ENCODE results near the gene RBAK. TPM values are rescaled to one million over a fixed set of nuclear protein-coding genes. Genes with fewer than 3 reads are reported as not detected.
"Not testable (repeated sequence)": the region's sequence is repeated elsewhere in the genome, so short reads cannot be mapped to it uniquely, and the experiment has no call there.

The RBAK gene
- total RNA-seq, result 10 to 100 TPM; 22.8 to 23.9 TPM
- polyA plus RNA-seq, result 1 to 10 TPM; 3.2 to 3.5 (median 3.3) TPM
- 28.5 to 85.5 (median 48.2) reads per million in 6 experiments for total RNA-seq

- ATAC-seq, result peak; percentile 98 to 99
- Mint-ChIP-seq H3K27ac (peak within 1 kb of the TSS; percentile 88 to 97 (median 95)), H3K36me3 (peaks cover 7 to 31% (median 23%) of the 10 kb centered on the region in 3 donors), H3K9me3 (peaks cover 0 to 7% (median 3%) of the 10 kb centered on the region in 9 donors), H3K4me3 (peak within 1 kb of the TSS; percentile 91 to 97 (median 94)), H3K27me3 (no peaks in the 10 kb centered on the region), H3K4me1 (peaks cover 21 to 60% (median 47%) of the 10 kb centered on the region in 4 donors)
- DNase-seq, result peak; percentile 81 to 96 (median 88)
- POLR2A ChIA-PET, result interaction anchor here (0.8 to 1.5 kb wide), 6 partner anchors 41 to 404 kb away, joined by 3 to 5 read pairs (median 4); partner anchors contain the start of gene AP5Z1
Measured at GRCh38 chr7:5045558-5046396, at the start of gene RBAK. Gene RBAK, plus strand, starts transcription at chr7:5045860. Its CDS starts 2,217 bp downstream, at chr7:5048077.

- ATAC-seq (no peak), DNase-seq (no peak)
- no peak overlapping the region for H3K4me3 Mint-ChIP-seq
- POLR2A ChIA-PET, result no interaction called here
- H3K4me1 Mint-ChIP-seq, result peaks cover 0 to 13% (median 11%) of the 10 kb centered on the region in 4 donors
- H3K36me3 Mint-ChIP-seq, result peaks cover 0 to 86% (median 8%) of the 10 kb centered on the region in 3 donors
- H3K27ac Mint-ChIP-seq, result peak overlapping the region in 2 of 10 donors; percentile 46 to 70
- H3K9me3 Mint-ChIP-seq, result peaks cover 0 to 2% (median 0%) of the 10 kb centered on the region in 9 donors
- no peaks in the 10 kb centered on the region for H3K27me3 Mint-ChIP-seq
Measured at GRCh38 chr7:4996696-4997222, 48.9 kb upstream of the RBAK start.

GRCh38 chr7:4998244-4998643, 47.4 kb upstream of the RBAK start:
- POLR2A ChIA-PET, result interaction anchor here (0.7 kb wide), 1 partner anchor 146 kb away, joined by 3 read pairs; no protein-coding TSS in a partner anchor
- H3K4me1 Mint-ChIP-seq, result peaks cover 0 to 13% (median 11%) of the 10 kb centered on the region in 4 donors
- H3K9me3 Mint-ChIP-seq, result peaks cover 0 to 2% (median 0%) of the 10 kb centered on the region in 9 donors
- no peak for DNase-seq
- peak overlapping the region in 6 of 10 donors; percentile 22 to 73 (median 36) for H3K27ac Mint-ChIP-seq
- no peak for ATAC-seq
- no peak overlapping the region for H3K4me3 Mint-ChIP-seq
- peaks cover 0 to 82% (median 12%) of the 10 kb centered on the region in 3 donors for H3K36me3 Mint-ChIP-seq
- H3K27me3 Mint-ChIP-seq, result no peaks in the 10 kb centered on the region

DNA sequence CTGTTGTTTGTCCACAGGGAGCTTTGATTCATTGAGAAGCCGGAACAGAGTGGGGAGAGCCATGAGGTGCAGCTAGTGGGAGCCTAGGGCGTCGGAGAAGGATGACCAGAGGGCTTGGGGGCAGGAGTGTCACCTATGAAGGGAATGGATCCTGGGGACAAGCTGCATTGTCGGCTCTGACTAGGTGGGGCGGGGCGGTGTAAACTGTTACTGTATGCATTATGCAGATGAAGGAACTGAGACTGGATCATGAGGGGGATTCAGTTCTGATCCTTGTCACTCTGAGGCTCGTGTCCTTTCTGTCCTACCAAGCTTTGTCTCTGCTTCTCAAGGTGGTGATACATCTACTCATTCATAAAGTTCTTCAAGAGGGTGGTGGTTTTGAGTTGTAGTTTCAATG, 46.8 kb upstream of the RBAK start:
- Mint-ChIP-seq H3K27me3 (no peaks in the 10 kb centered on the region), H3K36me3 (peaks cover 0 to 80% (median 10%) of the 10 kb centered on the region in 3 donors), H3K4me3 (no peak overlapping the region), H3K27ac (peak overlapping the region in 5 of 10 donors; percentile 17 to 69 (median 42)), H3K4me1 (peaks cover 0 to 13% (median 11%) of the 10 kb centered on the region in 4 donors), H3K9me3 (peaks cover 0 to 2% (median 0%) of the 10 kb centered on the region in 9 donors)
- ATAC-seq, result no peak
- POLR2A ChIA-PET, result interaction anchor here (0.7 kb wide), 1 partner anchor 145 kb away, joined by 3 read pairs; no protein-coding TSS in a partner anchor
- no peak for DNase-seq

GRCh38 chr7:4999369-4999950, 46.2 kb upstream of the RBAK start:
- peaks cover 0 to 82% (median 10%) of the 10 kb centered on the region in 3 donors for H3K36me3 Mint-ChIP-seq
- DNase-seq (no peak), ATAC-seq (no peak)
- POLR2A ChIA-PET, result interaction anchor here (0.7 kb wide), 1 partner anchor 26 kb away, joined by 3 read pairs; no protein-coding TSS in a partner anchor
- H3K9me3 Mint-ChIP-seq, result peaks cover 0 to 2% (median 0%) of the 10 kb centered on the region in 9 donors
- H3K27ac Mint-ChIP-seq, result peak overlapping the region in 9 of 10 donors; percentile 17 to 81 (median 55)
- peaks cover 0 to 13% (median 11%) of the 10 kb centered on the region in 4 donors for H3K4me1 Mint-ChIP-seq
- no peaks in the 10 kb centered on the region for H3K27me3 Mint-ChIP-seq
- no peak overlapping the region for H3K4me3 Mint-ChIP-seq

GRCh38 chr7:5001003-5001402, 44.7 kb upstream of the RBAK start:
- ATAC-seq (no peak), DNase-seq (no peak)
- POLR2A ChIA-PET, result no interaction called here
- Mint-ChIP-seq H3K4me1 (peaks cover 0 to 13% (median 10%) of the 10 kb centered on the region in 4 donors), H3K27ac (peak overlapping the region in 2 of 10 donors; percentile 64 to 76), H3K27me3 (no peaks in the 10 kb centered on the region), H3K4me3 (no peak overlapping the region), H3K36me3 (peaks cover 0 to 79% (median 17%) of the 10 kb centered on the region in 3 donors), H3K9me3 (peaks cover 0 to 2% (median 0%) of the 10 kb centered on the region in 9 donors)

DNA sequence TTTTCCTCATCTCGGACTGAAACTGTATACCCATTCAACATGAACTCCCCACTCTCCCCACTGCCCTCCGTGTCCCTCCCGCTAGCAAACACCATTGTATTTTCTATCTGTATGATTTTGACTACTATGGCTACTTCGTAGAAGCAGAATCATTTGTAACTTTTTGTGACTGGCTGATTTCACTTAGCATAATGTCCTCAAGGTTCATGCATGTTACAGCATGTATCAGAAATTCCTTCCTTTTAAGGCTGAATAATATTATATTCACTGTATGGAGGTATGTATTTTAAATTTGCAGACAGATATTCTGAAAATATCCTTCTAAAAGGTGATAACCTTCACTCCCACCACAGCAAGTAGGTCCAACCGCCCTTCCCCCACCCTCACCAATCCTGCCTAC, 43.7 kb upstream of the RBAK start:
- H3K36me3 Mint-ChIP-seq, result peaks cover 0 to 73% (median 17%) of the 10 kb centered on the region in 3 donors
- DNase-seq, result no peak
- POLR2A ChIA-PET, result no interaction called here
- peak overlapping the region in 2 of 10 donors; percentile 15 to 34 for H3K27ac Mint-ChIP-seq
- H3K4me3 Mint-ChIP-seq, result no peak overlapping the region
- peaks cover 0 to 2% (median 0%) of the 10 kb centered on the region in 9 donors for H3K9me3 Mint-ChIP-seq
- no peaks in the 10 kb centered on the region for H3K27me3 Mint-ChIP-seq
- H3K4me1 Mint-ChIP-seq, result peaks cover 0 to 13% (median 9%) of the 10 kb centered on the region in 4 donors
- no peak for ATAC-seq

DNA sequence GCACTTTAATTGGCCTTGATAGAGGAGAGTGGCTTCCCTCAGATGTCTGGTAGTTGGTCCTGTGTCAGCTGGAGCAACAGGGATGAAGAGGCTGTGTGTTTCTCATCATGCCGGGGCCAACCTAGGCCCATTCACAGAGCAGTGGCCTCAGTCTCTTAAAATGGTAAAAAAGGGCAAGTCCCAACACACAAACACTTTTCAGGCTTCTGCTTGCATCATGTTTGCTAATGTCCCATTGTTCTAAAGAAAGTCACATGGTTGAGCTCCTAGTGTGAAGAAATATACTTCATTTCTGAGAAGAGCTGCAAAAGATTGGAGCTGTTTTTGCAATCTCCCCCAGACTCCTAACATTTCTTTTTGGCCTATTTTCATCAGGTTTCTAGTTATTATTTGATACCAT, 40.6 kb upstream of the RBAK start:
- POLR2A ChIA-PET, result no interaction called here
- peaks cover 0 to 6% (median 4%) of the 10 kb centered on the region in 9 donors for H3K9me3 Mint-ChIP-seq
- H3K27me3 Mint-ChIP-seq, result no peaks in the 10 kb centered on the region
- no peak overlapping the region for H3K4me3 Mint-ChIP-seq
- ATAC-seq, result no peak
- peaks cover 0 to 2% (median under 1%) of the 10 kb centered on the region in 4 donors for H3K4me1 Mint-ChIP-seq
- DNase-seq, result no peak
- no peak overlapping the region for H3K27ac Mint-ChIP-seq
- H3K36me3 Mint-ChIP-seq, result peaks cover 19 to 64% (median 30%) of the 10 kb centered on the region in 3 donors

- Mint-ChIP-seq H3K36me3 (peaks cover 17 to 43% (median 29%) of the 10 kb centered on the region in 3 donors), H3K4me3 (no peak overlapping the region), H3K9me3 (peaks cover 0 to 14% (median 5%) of the 10 kb centered on the region in 9 donors), H3K27ac (no peak overlapping the region), H3K27me3 (no peaks in the 10 kb centered on the region), H3K4me1 (peaks cover 0 to 7% (median 0%) of the 10 kb centered on the region in 4 donors)
- DNase-seq (no peak), ATAC-seq (no peak)
- POLR2A ChIA-PET, result no interaction called here
Measured at GRCh38 chr7:5012985-5013384, 32.7 kb upstream of the RBAK start.

DNA sequence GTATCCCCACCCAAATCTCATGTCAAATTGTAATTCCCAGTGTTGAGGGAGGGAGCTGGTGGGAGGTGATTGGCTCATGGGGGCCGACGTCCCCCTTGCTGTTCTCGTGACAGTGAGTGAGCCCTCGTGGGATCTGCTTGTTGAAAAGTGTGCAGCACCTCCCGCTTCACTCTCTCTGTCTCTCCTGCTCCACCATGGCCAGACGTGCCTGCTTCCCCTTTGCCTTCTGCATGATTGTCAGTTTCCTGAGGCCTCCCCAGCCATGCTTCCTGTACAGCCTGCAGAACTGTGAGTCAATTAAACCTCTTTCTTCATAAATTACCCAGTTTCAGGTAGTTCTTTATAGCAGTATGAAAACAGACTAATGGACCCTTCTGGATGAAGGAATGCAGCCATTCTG, 29.7 kb upstream of the RBAK start:
- DNase-seq, H3K4me3 Mint-ChIP-seq, H3K27ac Mint-ChIP-seq, ATAC-seq, H3K4me1 Mint-ChIP-seq, H3K27me3 Mint-ChIP-seq: not testable (repeated sequence)
- POLR2A ChIA-PET, result interaction anchor here (0.5 kb wide), 1 partner anchor 314 kb away, joined by 3 read pairs; no protein-coding TSS in a partner anchor
- H3K36me3 Mint-ChIP-seq, result peaks cover 3 to 35% (median 24%) of the 10 kb centered on the region in 3 donors
- peaks cover 0 to 13% (median 2%) of the 10 kb centered on the region in 9 donors for H3K9me3 Mint-ChIP-seq

DNA sequence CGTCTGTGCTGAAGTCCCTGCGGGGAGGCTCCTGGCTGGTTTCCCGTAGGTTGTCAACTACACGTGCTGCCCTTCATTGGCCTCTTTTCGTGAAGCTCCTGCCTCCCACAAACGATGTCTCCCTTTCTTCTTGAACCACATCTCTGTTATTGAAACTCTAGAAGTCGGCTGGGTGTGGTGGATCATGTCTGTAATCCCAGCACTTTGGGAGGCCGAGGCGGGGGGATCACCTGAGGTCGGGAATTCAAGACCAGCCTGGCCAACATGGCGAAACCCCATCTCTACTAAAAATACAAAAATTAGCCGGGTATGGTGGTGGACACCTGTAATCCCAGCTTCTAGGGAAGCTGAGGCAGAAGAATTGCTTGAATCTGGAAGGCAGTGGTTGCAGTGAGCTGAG, 28.0 kb upstream of the RBAK start:
- ATAC-seq, DNase-seq, H3K27ac Mint-ChIP-seq, H3K4me3 Mint-ChIP-seq, H3K27me3 Mint-ChIP-seq, H3K4me1 Mint-ChIP-seq: not testable (repeated sequence)
- POLR2A ChIA-PET, result interaction anchor here (0.7 to 1.0 kb wide), 2 partner anchors 9 to 10 kb away, joined by 4 to 5 read pairs; no protein-coding TSS in a partner anchor
- Mint-ChIP-seq H3K9me3 (peaks cover 0 to 13% (median 0%) of the 10 kb centered on the region in 9 donors), H3K36me3 (peaks cover 12 to 37% (median 27%) of the 10 kb centered on the region in 3 donors)

- H3K9me3 Mint-ChIP-seq, result peaks cover 0 to 14% (median 0%) of the 10 kb centered on the region in 9 donors
- no peak overlapping the region for H3K27ac Mint-ChIP-seq
- DNase-seq (no peak), ATAC-seq (no peak)
- H3K36me3 Mint-ChIP-seq, result peaks cover 14 to 47% (median 40%) of the 10 kb centered on the region in 3 donors
- no peak overlapping the region for H3K4me3 Mint-ChIP-seq
- H3K4me1 Mint-ChIP-seq, result peaks cover 0 to 5% (median 0%) of the 10 kb centered on the region in 4 donors
- POLR2A ChIA-PET, result no interaction called here
- no peaks in the 10 kb centered on the region for H3K27me3 Mint-ChIP-seq
Measured at GRCh38 chr7:5020098-5020497, 25.6 kb upstream of the RBAK start.

All from naive thymus-derived CD8-positive, alpha-beta T cell (primary cell).